AG10803 (cell line): ENCODE results near the gene LAMC1.

Experiments
- DNase-seq: peaks from one replicate; pipeline ENCODE4 v3.0.0; 2010; ENCODE audit warnings: low read depth
- H3K4me3 ChIP-seq: 2 replicates; pipeline ENCODE4 v1.5.1; 2011; ENCODE audit warnings: mild to moderate bottlenecking, low read length, control low read depth
- CTCF ChIP-seq: conservative IDR thresholded peaks from 2 replicates; pipeline ENCODE4 v1.5.1; 2011; ENCODE audit warnings: mild to moderate bottlenecking, low read length, control low read depth, inconsistent platforms

Gene LAMC1

GRCh38 chr1:183073320-183073719, 50.1 kb downstream of the LAMC1 start:
- no peak for DNase-seq

GRCh38 chr1:183074215-183074614, 51.0 kb downstream of the LAMC1 start:
- H3K4me3 ChIP-seq: no peak overlapping the region
- TF ChIP-seq CTCF: no peak
- DNase-seq: no peak

More at GRCh38 chr1:183073320-183073719, 50.1 kb downstream of the LAMC1 start:
- H3K4me3 ChIP-seq: no peak overlapping the region
- TF ChIP-seq CTCF: no peak

GRCh38 chr1:183075861-183076260, 52.6 kb downstream of the LAMC1 start:
- DNase-seq: peak; percentile 44
- TF ChIP-seq CTCF: no peak
- H3K4me3 ChIP-seq: no peak overlapping the region

- no peak for TF ChIP-seq CTCF
- H3K4me3 ChIP-seq: no peak overlapping the region
- no peak for DNase-seq
Measured at GRCh38 chr1:183077097-183077496, 53.9 kb downstream of the LAMC1 start.

- TF ChIP-seq CTCF: no peak
- H3K4me3 ChIP-seq: no peak overlapping the region
- no peak for DNase-seq
Measured at GRCh38 chr1:183079712-183080388, 56.6 kb downstream of the LAMC1 start.

- no peak overlapping the region for H3K4me3 ChIP-seq
- no peak for TF ChIP-seq CTCF
- DNase-seq: peak; percentile 36
Measured at GRCh38 chr1:183080406-183080805, 57.2 kb downstream of the LAMC1 start.

- H3K4me3 ChIP-seq: no peak overlapping the region
- no peak for DNase-seq
- TF ChIP-seq CTCF: no peak
Measured at GRCh38 chr1:183081402-183082120, 58.3 kb downstream of the LAMC1 start.
